Naive B cell (primary cell): ENCODE measurements around the gene OPRM1. TPM values are rescaled to one million over a fixed set of nuclear protein-coding genes. Genes with fewer than 3 reads are reported as not detected.
"Not testable (repeated sequence)": the region's sequence is repeated elsewhere in the genome, so short reads cannot be mapped to it uniquely, and the experiment has no call there.

Experiments
- ATAC-seq, 2 donors: fragments of 150-1000 bp; cut with Tn5 transposase; 2 replicates each; pipeline ENCODE4 v1.10.0; 2021; ENCODE audit warnings: low read depth in 2 of 2, mild to moderate bottlenecking in 2 of 2, moderate library complexity in 2 of 2
- DNase-seq: peaks from one replicate; pipeline ENCODE4 v3.0.0; 2022
- H3K27ac Mint-ChIP-seq, 6 donors: one replicate each; pipeline ENCODE4 v1.8.0; 2020 to 2022; ENCODE audit warnings: mild to moderate bottlenecking in 6 of 6, mixed read lengths in 6 of 6, moderate library complexity in 5 of 6, inconsistent platforms in 2 of 6
- H3K27me3 Mint-ChIP-seq, 3 donors: one replicate each; pipeline ENCODE4 v1.8.0; 2021 to 2022; ENCODE audit warnings: mixed read lengths in 3 of 3, mild to moderate bottlenecking in 1 of 3
- H3K36me3 Mint-ChIP-seq, 2 donors: one replicate each; pipeline ENCODE4 v1.8.0; 2020 to 2022; ENCODE audit warnings: mixed read lengths in 2 of 2, inconsistent platforms in 1 of 2, mild to moderate bottlenecking in 1 of 2
- H3K4me1 Mint-ChIP-seq, 3 donors: one replicate each; pipeline ENCODE4 v1.8.0; 2020 to 2022; ENCODE audit warnings: mixed read lengths in 3 of 3, inconsistent platforms in 1 of 3, mild to moderate bottlenecking in 1 of 3, moderate library complexity in 1 of 3
- H3K4me3 Mint-ChIP-seq, 8 donors: one replicate each; pipeline ENCODE4 v1.8.0; 2020 to 2022; ENCODE audit warnings: mild to moderate bottlenecking in 8 of 8, mixed read lengths in 8 of 8, moderate library complexity in 8 of 8, inconsistent platforms in 2 of 8
- H3K9me3 Mint-ChIP-seq, 7 donors: one replicate each; pipeline ENCODE4 v1.8.0; 2020 to 2022; ENCODE audit warnings: mixed read lengths in 7 of 7, mild to moderate bottlenecking in 5 of 7, inconsistent platforms in 2 of 7, moderate library complexity in 1 of 7
- polyA plus RNA-seq, 6 donors: library from polyadenylated mRNA; unstranded; fragments of 300-500 nt; fragmentation: Illumina TruSeq; gene quantifications; one replicate each; pipeline ENCODE4 v1.2.3, GENCODE V29; 2021; ENCODE audit warnings: low read depth in 6 of 6

The OPRM1 gene
- polyA plus RNA-seq, 6 donors from 2014 or later: not detected

DNA sequence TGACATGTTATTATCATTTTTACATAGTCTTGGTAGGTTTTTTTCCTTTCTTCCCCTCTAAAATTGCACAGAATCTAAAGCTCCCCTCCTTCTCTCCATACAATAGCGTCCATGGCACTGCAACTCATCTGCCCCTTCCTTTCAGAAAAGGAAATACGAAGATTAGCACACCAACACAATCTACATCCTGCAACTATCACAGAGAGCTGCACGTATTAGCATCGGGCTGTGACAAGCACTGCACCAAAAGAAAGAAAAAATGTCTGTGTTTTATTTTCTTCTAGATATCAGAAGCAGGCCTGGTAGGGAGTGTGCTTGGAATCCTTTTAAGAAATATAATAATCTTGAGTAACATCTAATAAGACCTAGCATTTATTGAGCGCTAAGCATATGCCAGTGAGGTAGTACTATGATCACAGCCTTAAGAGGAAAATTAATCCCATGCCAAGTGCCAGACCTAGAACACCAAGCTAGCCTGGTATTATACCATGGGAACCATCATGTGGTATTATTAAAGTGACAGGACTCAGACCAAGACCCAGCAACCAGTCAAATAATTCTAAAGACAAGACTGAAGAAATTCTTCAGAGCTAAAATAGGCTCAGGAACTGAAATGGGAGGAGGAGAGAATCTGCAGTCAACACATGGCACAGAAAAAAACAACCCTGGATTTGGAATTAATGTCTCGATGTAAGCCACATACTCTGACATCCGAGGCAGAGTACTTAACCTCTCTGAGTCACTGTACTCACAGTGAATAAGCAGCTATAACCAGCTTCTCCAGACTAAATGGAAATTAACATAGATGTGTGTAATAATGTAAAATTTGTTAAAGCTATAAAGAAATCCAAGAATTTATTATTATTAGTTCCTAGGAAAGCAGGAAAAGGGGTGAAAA, 193.2 kb downstream of the OPRM1 start:
- Mint-ChIP-seq H3K9me3 (no peaks in the 10 kb centered on the region), H3K27me3 (no peaks in the 10 kb centered on the region), H3K4me3 (no peak overlapping the region), H3K4me1 (peaks cover 0 to 11% (median 4%) of the 10 kb centered on the region in 3 donors), H3K36me3 (no peaks in the 10 kb centered on the region), H3K27ac (peak overlapping the region in 1 of 6 donors; percentile 17)
- no peak for DNase-seq
- ATAC-seq: no peak

DNA sequence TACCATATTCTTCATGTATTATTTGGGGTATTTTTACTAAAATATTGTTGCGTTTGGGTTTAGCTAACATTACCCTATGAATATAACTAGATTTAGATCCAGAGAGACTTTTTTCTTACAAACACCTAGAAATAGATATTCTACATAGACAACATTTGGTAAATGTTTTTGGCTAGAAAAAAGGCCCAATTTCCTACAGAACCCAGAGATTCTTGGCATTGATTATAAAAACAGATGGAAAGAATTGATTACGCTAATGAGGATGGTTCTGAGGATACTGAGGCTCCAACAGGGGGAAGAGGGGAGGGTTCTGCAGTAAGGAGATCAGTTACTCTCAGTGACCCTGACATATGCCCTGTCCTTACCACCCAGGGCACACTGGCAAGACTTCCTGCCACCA, 194.3 kb downstream of the OPRM1 start:
- no peak for ATAC-seq
- Mint-ChIP-seq H3K4me3 (no peak overlapping the region), H3K4me1 (peaks cover 0 to 11% (median 4%) of the 10 kb centered on the region in 3 donors), H3K9me3 (no peaks in the 10 kb centered on the region), H3K27ac (no peak overlapping the region), H3K27me3 (no peaks in the 10 kb centered on the region), H3K36me3 (no peaks in the 10 kb centered on the region)
- no peak for DNase-seq

DNA sequence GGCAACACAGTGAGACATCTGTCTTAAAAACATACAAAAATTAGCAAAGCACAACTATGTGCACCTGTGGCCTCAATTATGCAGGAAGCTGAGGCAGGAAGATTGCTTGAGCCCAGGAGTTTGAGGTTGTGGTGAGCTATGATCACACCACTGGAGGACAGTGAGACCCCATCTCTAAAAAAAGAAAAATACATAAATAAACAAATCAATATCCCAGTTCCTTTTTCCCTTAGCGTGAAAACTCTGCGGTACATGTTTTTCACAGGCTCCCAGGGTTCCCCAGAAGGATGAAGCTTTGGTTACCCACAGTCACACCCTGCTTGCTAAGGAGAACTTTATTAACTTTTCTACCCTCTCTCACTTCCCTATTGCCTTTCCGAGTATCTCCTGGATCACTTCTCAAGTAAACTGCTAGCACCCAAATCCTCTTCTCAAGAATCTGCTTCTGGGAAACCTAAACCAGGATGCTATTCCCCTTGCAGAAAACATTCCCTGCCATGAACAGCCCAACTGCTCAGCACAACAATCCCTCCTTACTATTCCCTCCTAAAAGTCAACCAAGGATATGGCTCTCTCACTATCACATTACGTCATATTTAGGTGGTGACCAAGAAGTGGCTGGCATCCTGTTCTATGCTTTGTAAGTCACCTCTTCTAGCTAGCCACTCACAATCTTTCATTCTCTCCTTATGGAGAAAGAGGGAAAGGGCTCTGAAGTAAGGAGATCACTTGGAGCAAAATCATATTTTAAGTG, 195.2 kb downstream of the OPRM1 start:
- no peak for DNase-seq
- Mint-ChIP-seq H3K27me3 (no peaks in the 10 kb centered on the region), H3K36me3 (no peaks in the 10 kb centered on the region), H3K9me3 (no peaks in the 10 kb centered on the region), H3K4me3 (no peak overlapping the region), H3K27ac (peak overlapping the region in 1 of 6 donors; percentile 3), H3K4me1 (peaks cover 0 to 11% (median 4%) of the 10 kb centered on the region in 3 donors)
- ATAC-seq: peak in 1 of 2 donors; percentile 36

DNA sequence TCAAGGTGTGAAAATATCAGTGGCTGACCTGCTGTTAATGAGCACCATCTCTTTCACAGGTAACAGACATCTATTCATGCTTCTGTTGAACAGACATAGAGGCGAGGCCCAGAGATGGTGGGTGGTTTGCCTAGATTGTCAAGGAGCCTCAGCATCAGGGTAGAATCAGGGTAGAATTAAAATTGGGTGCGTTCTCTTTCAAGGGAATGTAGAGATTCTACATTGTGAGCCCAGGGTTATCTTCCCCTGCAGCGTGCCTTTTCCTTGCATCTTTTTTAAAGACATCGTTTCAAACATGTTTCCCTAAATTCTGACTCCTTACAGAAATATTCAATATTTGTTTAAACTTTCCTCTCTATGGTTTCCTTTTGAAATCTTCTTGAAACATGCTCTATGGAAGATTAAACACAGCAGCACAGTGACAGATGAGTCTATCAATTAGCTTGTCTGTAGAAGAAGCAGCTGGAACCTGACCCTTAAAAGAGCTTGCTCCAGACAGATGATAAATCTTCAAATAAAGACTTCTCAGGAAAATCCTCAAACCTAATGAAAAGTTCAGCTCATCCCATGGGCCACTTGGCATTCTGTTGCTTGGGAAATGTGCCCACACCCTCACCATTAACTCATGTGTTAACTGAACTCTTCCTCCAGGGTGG, 197.7 kb downstream of the OPRM1 start:
- Mint-ChIP-seq H3K27ac (no peak overlapping the region), H3K4me3 (no peak overlapping the region), H3K27me3 (peaks cover 0 to 3% (median 0%) of the 10 kb centered on the region in 3 donors), H3K4me1 (peaks cover 0 to 9% (median 0%) of the 10 kb centered on the region in 3 donors), H3K9me3 (peaks cover 0 to 4% (median 0%) of the 10 kb centered on the region in 7 donors), H3K36me3 (no peaks in the 10 kb centered on the region)
- ATAC-seq (no peak), DNase-seq (no peak)

DNA sequence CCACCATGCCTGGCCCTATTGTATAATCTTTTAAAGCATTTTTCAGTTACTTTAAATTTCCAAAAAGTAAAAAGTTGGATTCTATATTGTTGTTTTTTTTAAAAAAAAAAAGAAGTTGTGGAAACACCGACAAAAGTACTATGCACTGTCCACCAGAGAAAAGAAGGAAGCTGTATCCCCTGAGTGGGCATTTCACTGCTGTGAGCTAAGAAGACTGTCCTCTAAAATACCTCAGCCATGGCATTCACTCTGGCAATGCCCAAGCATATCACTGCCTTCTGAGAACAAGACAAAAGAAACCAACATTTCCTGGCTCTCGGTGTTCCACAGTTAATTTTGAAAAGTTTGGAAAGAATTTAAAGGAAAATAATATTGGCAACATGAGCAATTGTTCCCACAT, 199.8 kb downstream of the OPRM1 start:
- no peak for DNase-seq
- H3K4me3 Mint-ChIP-seq: no peak overlapping the region
- no peaks in the 10 kb centered on the region for H3K36me3 Mint-ChIP-seq
- peaks cover 0 to 5% (median 0%) of the 10 kb centered on the region in 3 donors for H3K4me1 Mint-ChIP-seq
- H3K9me3 Mint-ChIP-seq: peaks cover 0 to 9% (median 0%) of the 10 kb centered on the region in 7 donors
- H3K27ac Mint-ChIP-seq: no peak overlapping the region
- no peak for ATAC-seq
- H3K27me3 Mint-ChIP-seq: peaks cover 0 to 8% (median 5%) of the 10 kb centered on the region in 3 donors

DNA sequence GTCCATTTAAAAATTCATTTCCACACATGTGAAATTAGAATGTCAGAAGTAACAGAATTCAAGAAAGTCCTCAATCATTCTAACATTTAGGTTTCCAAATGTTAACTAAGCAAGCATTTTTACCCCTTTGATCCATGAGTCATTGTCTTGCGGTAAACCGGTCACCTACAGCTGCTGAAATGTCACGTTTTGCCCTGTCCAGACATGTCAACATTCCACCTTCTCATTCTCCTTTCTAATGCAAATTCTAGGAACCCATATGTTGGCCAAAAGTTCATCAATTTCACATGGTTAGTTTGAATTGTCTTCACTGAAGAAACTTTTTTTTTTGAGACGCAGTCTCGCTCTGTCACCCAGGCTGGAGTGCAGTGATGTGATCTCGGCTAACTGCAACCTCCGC, 200.4 kb downstream of the OPRM1 start:
- peaks cover 0 to 8% (median 5%) of the 10 kb centered on the region in 3 donors for H3K27me3 Mint-ChIP-seq
- DNase-seq (no peak), ATAC-seq (no peak)
- no peaks in the 10 kb centered on the region for H3K4me1 Mint-ChIP-seq
- H3K36me3 Mint-ChIP-seq: no peaks in the 10 kb centered on the region
- peaks cover 0 to 9% (median 0%) of the 10 kb centered on the region in 7 donors for H3K9me3 Mint-ChIP-seq
- no peak overlapping the region for H3K4me3 Mint-ChIP-seq
- H3K27ac Mint-ChIP-seq: no peak overlapping the region

DNA sequence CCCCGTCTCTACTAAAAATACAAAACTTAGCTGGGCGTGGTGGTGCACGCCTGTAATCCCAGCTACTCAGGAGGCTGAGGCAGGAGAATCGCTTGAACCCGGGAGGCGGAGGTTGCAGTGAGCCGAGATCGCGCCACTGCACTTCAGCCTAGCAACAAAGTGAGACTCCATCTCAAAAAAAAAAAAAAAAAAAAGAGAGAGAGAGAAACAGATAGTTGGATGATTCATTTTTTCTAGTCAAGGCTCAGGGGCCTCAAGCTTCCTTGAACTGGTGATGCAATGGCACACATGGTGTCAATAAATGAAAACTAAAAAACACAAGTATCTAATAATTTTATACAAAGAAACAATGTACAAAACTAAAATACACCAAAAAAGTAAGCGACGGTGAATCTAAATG, 202.0 kb downstream of the OPRM1 start:
- not testable (repeated sequence) for ATAC-seq, DNase-seq, H3K36me3 Mint-ChIP-seq

DNA sequence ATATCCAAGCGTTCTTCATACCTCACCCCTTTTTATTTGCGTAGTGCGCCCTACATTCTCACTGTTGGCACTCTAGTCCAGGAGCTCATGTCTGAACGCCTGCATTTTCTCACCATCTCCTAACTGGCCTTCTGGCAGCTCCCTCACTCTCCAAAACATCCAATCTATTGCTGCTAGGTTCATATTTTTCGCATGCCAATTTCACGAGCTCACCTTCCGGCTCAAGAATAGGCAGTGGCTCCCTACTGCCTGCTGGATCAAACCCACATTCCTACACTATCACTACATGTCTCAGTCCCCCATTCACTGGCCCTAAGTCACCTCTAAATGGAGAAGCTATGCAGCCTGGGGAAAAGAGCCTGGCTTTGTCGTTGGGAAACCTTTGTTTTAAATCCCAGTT, 202.5 kb downstream of the OPRM1 start:
- H3K4me1 Mint-ChIP-seq: no peaks in the 10 kb centered on the region
- no peak overlapping the region for H3K4me3 Mint-ChIP-seq
- no peak overlapping the region for H3K27ac Mint-ChIP-seq
- H3K27me3 Mint-ChIP-seq: peaks cover 4 to 15% (median 13%) of the 10 kb centered on the region in 3 donors
- ATAC-seq (no peak), DNase-seq (no peak)
- H3K36me3 Mint-ChIP-seq: no peaks in the 10 kb centered on the region
- H3K9me3 Mint-ChIP-seq: peaks cover 0 to 9% (median 0%) of the 10 kb centered on the region in 7 donors

More for the DNA sequence above, 202.0 kb downstream of the OPRM1 start:
- H3K9me3 Mint-ChIP-seq, H3K4me3 Mint-ChIP-seq, H3K4me1 Mint-ChIP-seq, H3K27ac Mint-ChIP-seq: not testable (repeated sequence)
- peaks cover 4 to 13% (median 11%) of the 10 kb centered on the region in 3 donors for H3K27me3 Mint-ChIP-seq

DNA sequence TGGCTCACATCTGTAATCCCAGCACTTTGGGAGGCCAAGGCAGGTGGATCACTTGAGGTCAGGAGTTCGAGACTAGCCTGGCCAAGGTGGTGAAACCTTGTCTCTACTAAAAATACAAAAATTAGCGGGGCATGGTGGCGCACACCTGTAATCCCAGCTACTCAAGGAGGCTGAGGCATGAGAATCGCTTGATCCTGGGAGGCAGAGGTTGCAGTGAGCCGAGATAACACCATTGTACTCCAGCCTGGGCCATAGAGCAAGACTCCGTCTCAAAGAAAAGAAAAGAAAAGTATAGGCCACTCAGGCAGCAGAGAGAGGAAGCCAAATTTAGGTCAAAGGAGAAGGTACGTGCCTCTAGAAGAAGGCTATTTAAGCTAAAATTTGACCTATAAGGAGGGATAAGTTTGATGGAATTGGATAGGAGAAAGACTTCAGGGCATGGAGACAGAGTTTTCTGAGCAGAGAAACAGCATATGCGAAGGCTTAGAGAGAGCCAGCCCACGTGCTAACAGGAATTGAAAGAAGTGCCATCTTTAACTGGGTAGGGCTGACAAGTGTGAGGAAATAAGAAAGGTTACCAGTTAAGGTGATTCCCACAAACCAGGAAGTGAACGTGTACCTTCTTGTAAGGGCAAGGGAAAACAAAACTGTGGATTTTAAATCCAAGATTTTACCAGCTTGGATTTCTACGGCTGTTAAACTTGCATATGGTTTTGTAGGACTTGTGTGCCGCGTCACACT, 203.7 kb downstream of the OPRM1 start:
- Mint-ChIP-seq H3K4me1 (peaks cover 0 to 8% (median 8%) of the 10 kb centered on the region in 3 donors), H3K27ac (no peak overlapping the region), H3K36me3 (no peaks in the 10 kb centered on the region), H3K9me3 (peaks cover 0 to 9% (median 0%) of the 10 kb centered on the region in 7 donors), H3K4me3 (no peak overlapping the region), H3K27me3 (peaks cover 4 to 16% (median 13%) of the 10 kb centered on the region in 3 donors)
- ATAC-seq (no peak), DNase-seq (no peak)

DNA sequence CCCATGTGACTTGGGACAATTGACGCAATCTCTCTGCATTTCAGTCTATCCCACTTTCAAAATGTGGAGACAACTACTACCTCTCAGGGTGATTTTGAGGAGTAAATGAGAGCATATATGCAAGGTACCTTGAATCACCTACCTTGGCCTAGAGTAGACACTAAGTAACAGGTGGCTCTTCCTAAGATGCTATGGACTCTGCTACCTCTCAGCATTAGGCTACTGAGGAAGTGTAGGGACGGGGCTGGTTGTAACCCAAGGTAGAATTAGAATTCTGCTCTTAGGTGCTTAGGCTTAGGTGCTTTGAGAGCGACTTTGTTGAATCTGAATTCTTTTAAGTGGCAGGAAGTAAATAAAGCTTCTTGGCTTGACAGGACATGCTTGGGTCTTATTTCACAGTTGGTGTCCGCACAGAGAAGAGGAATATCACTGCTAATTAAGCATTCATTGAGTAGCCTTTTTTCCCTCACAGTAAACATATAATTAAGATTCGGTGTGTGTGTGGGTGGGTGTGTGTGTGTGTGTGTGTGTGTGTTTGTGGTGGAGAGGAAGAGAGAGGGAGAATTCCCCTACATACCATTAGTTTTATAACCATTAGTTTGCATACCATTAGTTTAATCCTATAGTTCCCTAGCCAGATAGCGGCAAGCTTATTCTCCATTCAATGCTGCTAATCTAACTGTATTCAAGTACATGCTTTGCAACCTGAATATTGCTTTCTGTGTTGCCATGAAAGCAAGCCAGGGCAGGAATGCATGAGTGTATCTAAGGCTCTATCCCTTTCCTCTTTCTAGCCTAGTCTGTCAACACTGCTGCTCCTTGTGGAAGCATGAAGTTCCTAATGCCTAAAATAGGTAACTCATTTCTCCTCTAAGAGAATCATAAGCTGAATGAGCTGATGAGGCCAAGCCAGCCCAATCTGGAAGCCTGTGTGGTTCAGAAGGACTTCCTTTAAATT, 205.0 kb downstream of the OPRM1 start:
- H3K4me3 Mint-ChIP-seq: no peak overlapping the region
- peak overlapping the region in 1 of 6 donors; percentile 19 for H3K27ac Mint-ChIP-seq
- H3K4me1 Mint-ChIP-seq: peaks cover under 1 to 11% (median 8%) of the 10 kb centered on the region in 3 donors
- ATAC-seq: no peak
- peaks cover 0 to 9% (median 0%) of the 10 kb centered on the region in 7 donors for H3K9me3 Mint-ChIP-seq
- no peaks in the 10 kb centered on the region for H3K36me3 Mint-ChIP-seq
- DNase-seq: no peak
- peaks cover 4 to 16% (median 13%) of the 10 kb centered on the region in 3 donors for H3K27me3 Mint-ChIP-seq

DNA sequence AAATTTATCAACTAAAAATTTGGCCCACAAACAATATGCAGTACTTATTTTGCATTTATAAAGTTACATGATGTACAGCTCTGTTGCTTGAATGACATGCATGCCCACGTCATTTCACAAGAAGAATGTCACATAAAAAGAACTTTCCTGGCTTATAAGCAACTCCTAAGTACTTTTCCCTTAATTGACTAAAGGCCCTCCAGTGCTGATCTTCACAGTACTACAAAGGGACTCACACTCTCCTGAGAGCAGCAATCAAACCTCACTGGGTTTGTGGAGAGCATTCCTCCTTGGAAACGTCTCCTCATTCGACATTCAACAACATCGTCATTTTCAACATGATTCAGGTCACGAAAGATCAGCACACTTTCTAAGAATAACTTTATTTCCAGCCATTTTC, 206.5 kb downstream of the OPRM1 start:
- no peak overlapping the region for H3K4me3 Mint-ChIP-seq

DNA sequence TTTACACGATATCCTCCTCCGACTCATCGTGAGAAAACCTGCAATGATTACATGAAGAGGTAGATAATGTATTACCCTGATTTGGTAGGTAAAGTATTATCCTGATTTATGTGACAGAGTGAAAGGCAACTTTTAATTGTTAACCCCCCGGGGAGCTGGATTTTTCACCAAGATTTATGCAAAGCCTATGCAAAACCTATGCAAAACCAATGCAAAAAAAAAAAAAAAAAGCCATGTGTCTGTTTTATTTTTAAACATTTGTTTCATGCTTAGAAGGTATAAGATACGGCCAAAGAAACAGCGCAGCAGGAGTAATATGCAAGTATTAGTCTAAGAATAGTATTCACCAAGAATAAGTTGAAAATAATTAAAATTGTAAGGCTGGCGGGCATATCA, 207.7 kb downstream of the OPRM1 start:
- peaks cover 8 to 14% (median 13%) of the 10 kb centered on the region in 3 donors for H3K27me3 Mint-ChIP-seq
- H3K9me3 Mint-ChIP-seq: peaks cover 0 to 5% (median 0%) of the 10 kb centered on the region in 7 donors
- H3K27ac Mint-ChIP-seq: no peak overlapping the region
- ATAC-seq (no peak), DNase-seq (no peak)
- H3K36me3 Mint-ChIP-seq: no peaks in the 10 kb centered on the region
- no peak overlapping the region for H3K4me3 Mint-ChIP-seq
- H3K4me1 Mint-ChIP-seq: peaks cover 7 to 20% (median 18%) of the 10 kb centered on the region in 3 donors

More for the DNA sequence above, 206.5 kb downstream of the OPRM1 start:
- Mint-ChIP-seq H3K27me3 (peaks cover 4 to 16% (median 13%) of the 10 kb centered on the region in 3 donors), H3K9me3 (peaks cover 0 to 9% (median 0%) of the 10 kb centered on the region in 7 donors), H3K27ac (no peak overlapping the region), H3K36me3 (no peaks in the 10 kb centered on the region), H3K4me1 (peaks cover 7 to 20% (median 18%) of the 10 kb centered on the region in 3 donors)
- ATAC-seq (no peak), DNase-seq (no peak)
